Tibial nerve (tissue), 4 donors: ENCODE results near the gene CRY1.

ENCODE experiments used
- EP300 ChIP-seq, 2 donors: sonication (generic); formaldehyde crosslinking; IDR thresholded peaks; one replicate each; pipeline ENCODE4 v1.6.1; 2017; ENCODE audit warnings: antibody characterized with exemption in 2 of 2, mild to moderate bottlenecking in 1 of 2
- POLR2A ChIP-seq, 2 donors: fragments of 450-650 bp; IDR thresholded peaks; one replicate each; pipeline ENCODE4 v1.6.1; 2017; ENCODE audit warnings: antibody characterized with exemption in 2 of 2, mild to moderate bottlenecking in 2 of 2, moderate library complexity in 2 of 2
- TF ChIP-seq, protein P1 (sequence below), 5 experiments: fragments of 200-600 bp in 3 of 5; fragments of 450-650 bp in 2 of 5; sonication (generic) in 3 of 5; IDR thresholded peaks; one replicate each; pipeline ENCODE4 v1.5.1; 2016 to 2019; ENCODE audit warnings: antibody characterized with exemption in 5 of 5, mild to moderate bottlenecking in 3 of 5, moderate library complexity in 2 of 5

DNA sequence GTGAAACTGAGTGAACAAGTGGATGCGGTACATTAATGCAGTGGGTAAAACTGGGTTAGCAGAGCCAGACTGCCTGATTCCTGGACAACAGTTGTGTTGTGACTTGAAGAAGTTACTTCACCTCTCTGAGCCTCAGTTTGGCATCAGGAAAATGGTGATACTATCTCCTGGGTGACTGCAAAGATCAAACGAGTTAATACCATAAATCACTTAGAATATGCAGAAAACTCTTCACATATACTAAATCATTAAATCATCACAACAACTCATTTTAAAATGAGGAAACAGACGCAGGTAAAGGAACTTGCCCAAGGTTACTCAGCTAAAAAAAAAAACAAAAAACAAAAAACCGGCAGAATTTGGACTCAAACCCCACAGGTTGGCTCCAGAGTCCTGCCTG is 107.2 kb downstream of the CRY1 start:
- TF ChIP-seq, protein P1, sequence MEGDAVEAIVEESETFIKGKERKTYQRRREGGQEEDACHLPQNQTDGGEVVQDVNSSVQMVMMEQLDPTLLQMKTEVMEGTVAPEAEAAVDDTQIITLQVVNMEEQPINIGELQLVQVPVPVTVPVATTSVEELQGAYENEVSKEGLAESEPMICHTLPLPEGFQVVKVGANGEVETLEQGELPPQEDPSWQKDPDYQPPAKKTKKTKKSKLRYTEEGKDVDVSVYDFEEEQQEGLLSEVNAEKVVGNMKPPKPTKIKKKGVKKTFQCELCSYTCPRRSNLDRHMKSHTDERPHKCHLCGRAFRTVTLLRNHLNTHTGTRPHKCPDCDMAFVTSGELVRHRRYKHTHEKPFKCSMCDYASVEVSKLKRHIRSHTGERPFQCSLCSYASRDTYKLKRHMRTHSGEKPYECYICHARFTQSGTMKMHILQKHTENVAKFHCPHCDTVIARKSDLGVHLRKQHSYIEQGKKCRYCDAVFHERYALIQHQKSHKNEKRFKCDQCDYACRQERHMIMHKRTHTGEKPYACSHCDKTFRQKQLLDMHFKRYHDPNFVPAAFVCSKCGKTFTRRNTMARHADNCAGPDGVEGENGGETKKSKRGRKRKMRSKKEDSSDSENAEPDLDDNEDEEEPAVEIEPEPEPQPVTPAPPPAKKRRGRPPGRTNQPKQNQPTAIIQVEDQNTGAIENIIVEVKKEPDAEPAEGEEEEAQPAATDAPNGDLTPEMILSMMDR (IDR thresholded peaks at IDR 0.05) = no peak
- TF ChIP-seq POLR2A (IDR thresholded peaks at IDR 0.05) (no peak), EP300 (IDR thresholded peaks at IDR 0.05) (no peak)
